Activated CD4-positive, alpha-beta T cell treated with anti-CD3 and anti-CD28 coated beads, Interleukin-2, amount 50 U/mL, for 24 hours (primary cell): Measurements from ENCODE around the gene FGF14.

Source experiments
- DNase-seq, 2 donors: peaks; one replicate each; pipeline ENCODE4 v3.0.0-alpha.2; 2020; ENCODE audit warnings: low read depth in 1 of 2, low spot score in 1 of 2

FGF14 gene

GRCh38 chr13:101811881-101812280 lies 590.0 kb downstream of the FGF14 start:
- no peak for DNase-seq

- no peak for DNase-seq
Measured at GRCh38 chr13:101811284-101811839, 590.5 kb downstream of the FGF14 start.

DNA sequence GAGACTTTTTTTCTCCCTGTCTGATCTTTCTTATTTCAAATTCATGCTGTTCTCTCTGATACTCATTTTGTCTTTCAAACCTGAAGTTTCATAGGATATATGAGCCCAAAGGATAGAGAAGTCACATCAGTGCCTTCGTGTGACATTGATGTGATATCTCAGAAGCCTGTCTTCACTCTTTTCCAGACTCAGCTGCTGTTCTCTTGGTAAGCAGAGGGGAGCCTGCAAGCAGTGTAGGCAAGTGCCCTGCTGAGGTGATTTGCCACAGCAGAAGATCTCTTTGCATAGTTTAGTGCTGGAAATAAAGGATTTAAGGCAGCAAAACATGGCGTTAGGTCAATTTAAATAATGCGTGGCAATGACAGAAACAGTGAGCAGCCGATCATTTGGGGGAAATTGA lies 602.7 kb downstream of the FGF14 start:
- no peak for DNase-seq

DNA sequence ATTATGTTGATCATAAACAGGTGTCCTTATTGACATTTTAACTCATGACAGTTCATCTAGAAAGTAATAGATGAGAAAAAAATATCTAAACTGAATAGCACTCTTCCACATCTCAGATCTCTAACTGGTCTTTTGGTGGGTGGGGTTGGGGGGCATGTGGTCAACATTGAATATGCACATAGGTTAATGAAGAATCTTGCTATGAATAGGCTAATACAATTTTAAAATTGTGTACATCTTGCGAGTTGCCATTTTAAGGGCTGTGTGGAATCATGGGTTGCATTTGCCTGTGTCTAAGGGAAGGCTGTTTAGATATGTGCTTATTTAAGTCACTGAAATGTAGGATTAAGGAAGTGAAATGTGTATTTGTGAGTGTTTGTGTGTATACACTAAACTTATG lies 603.4 kb downstream of the FGF14 start:
- no peak for DNase-seq

GRCh38 chr13:101795460-101795859 lies 606.4 kb downstream of the FGF14 start:
- no peak for DNase-seq

GRCh38 chr13:101795025-101795424 lies 606.8 kb downstream of the FGF14 start:
- no peak for DNase-seq

DNA sequence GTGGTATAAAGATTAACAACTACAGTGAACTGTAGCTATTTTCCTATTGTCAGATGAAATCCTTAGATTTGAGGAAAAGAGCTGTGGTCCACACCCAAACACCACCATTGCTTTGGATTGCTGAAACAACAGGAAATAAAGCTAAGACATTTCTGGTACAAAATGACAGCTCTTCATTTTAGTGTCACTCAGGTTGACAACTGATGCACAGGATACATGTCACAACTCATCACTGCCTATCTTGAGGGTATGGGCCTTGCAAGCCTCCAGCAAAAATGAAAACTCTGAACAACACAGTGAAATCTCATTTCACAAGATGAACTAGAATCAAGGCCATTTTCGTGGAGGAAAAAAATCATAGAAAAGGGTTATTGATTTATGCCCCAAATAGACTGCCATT lies 609.7 kb downstream of the FGF14 start:
- no peak for DNase-seq

DNA sequence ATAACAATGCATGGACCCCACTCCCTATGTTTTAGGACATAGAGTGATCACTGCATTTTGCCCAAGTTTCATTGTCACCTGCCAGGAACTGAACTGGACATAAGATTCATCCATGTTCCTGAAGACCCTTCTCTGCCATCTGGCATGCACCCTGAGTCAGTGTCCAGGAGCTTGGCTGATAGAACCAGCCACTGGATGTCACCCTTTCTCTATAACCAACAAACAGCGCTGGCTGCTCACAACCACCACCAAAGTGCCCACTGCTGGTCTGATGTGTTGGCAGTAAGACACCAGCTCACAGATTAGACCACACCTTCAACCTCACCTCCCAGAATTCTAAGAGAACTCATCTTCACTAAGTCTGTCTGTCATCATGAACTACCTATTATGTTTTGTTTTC lies 616.0 kb downstream of the FGF14 start:
- no peak for DNase-seq

- no peak for DNase-seq
Measured at GRCh38 chr13:101784313-101784712, 617.5 kb downstream of the FGF14 start.

GRCh38 chr13:101783554-101783953 lies 618.3 kb downstream of the FGF14 start:
- no peak for DNase-seq

GRCh38 chr13:101780211-101780610 lies 621.6 kb downstream of the FGF14 start:
- DNase-seq, result no peak

GRCh38 chr13:101779147-101779546 lies 622.7 kb downstream of the FGF14 start:
- DNase-seq, result no peak

- no peak for DNase-seq
Measured at GRCh38 chr13:101775267-101775666, 626.6 kb downstream of the FGF14 start.

GRCh38 chr13:101774393-101774792 lies 627.5 kb downstream of the FGF14 start:
- no peak for DNase-seq

- DNase-seq, result no peak
Measured at GRCh38 chr13:101773062-101773461, 628.8 kb downstream of the FGF14 start.

DNA sequence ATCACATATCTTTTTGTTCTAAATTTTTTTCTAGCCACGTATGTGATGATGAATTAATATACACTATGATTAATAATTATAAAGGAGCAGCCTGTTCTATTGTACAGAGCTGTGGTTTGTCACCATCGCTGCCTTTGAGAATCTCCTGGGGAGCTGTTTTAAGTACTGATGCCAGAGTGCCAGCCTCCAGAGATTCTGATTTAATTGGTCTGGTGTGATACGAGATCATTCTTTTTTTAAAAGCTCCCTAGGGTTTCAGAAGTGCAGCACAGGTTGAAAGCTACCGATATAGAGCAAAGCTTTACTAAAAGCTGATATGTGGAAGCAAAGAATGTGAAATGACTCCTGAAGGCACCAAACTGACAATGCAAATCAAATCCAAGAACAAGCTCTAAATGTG lies 634.7 kb downstream of the FGF14 start:
- no peak for DNase-seq

- DNase-seq, result no peak
Measured at GRCh38 chr13:101763191-101763590, 638.7 kb downstream of the FGF14 start.

DNA sequence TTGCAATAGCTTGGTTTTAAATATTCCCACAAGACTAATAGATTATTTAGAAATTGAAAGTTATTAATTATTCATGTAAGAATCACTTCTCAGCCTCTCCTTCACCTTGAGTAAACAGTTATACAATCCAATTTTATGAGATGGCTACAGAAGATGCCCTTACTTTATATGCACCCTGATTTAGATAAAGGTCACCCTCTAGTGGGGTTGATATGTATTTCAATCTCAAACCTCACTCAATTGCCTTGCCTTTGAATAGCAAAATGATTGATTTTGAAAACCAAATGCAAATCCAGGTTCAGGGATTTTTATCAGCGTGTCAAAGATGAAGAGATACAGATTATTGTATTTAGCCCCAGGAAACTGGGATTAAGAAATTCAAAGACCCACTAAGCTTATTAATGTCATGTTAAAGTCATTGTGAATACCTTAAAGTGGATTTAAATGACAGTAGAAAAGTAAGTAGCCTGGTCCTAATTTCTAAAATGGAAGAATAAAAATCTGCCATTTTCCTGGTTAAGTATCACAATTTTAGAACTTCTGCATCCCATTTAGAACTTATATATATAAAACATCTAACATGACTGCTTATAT lies 644.3 kb downstream of the FGF14 start:
- DNase-seq, result no peak

DNA sequence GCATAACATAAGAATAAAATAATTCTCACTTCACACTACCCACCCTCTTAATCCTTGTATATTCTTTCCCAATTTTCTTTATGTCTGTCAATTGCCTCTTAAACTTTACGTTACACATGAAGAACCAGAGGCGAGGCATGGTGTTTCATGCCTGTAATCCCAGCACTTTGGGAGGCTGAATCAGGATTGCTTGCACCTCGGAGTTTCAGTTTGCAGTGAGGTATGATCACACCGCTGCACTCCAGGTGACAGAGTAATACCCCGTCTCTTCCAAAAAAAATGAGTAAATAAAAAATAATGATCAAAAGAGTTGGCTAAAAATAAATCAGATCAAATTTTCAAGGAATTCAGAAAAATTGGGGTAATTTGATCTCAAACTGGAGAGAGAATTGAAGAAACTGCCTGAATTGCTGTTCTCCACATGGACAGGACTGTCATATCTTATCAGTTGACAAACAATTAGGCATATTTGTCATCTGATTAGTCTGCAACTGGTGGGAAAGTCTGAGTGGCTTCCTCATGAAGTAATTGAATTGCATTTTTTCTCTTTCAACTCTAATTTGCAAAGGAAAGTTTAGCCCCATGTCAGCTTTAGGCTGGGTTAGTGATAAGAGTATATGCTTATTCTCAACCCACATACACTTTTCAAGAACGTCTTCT lies 646.5 kb downstream of the FGF14 start:
- DNase-seq, result no peak

GRCh38 chr13:101752432-101752831 lies 649.4 kb downstream of the FGF14 start:
- DNase-seq, result no peak

GRCh38 chr13:101751488-101751887 lies 650.4 kb downstream of the FGF14 start:
- DNase-seq, result no peak

GRCh38 chr13:101749584-101749983 lies 652.3 kb downstream of the FGF14 start:
- DNase-seq, result no peak

- DNase-seq, result no peak
Measured at GRCh38 chr13:101747039-101747438, 654.8 kb downstream of the FGF14 start.
